Gastroesophageal sphincter (tissue), 3 donors: Measurements from ENCODE around the gene GALNT18.

Experiments
- CTCF ChIP-seq, 4 experiments: fragments of 200-600 bp in 2 of 4; fragments of 450-650 bp in 2 of 4; sonication (generic) in 1 of 4; IDR thresholded peaks; one replicate each; pipeline ENCODE4 v1.5.1; 2017 to 2019; ENCODE audit warnings: antibody characterized with exemption in 4 of 4, mild to moderate bottlenecking in 2 of 4, moderate library complexity in 2 of 4
- EP300 ChIP-seq: sonication (generic); formaldehyde crosslinking; IDR thresholded peaks from one replicate; pipeline ENCODE4 v1.6.1; 2017; ENCODE audit warnings: antibody characterized with exemption, mild to moderate bottlenecking
- POLR2A ChIP-seq, 2 donors: fragments of 450-650 bp; IDR thresholded peaks; one replicate each; pipeline ENCODE4 v1.6.1; 2017; ENCODE audit warnings: antibody characterized with exemption in 2 of 2, mild to moderate bottlenecking in 2 of 2, moderate library complexity in 1 of 2

GRCh38 chr11:11612439-11612838 lies 9.4 kb downstream of the GALNT18 start:
- no peak for TF ChIP-seq CTCF (IDR thresholded peaks at IDR 0.05)
- TF ChIP-seq POLR2A (IDR thresholded peaks at IDR 0.05) = no peak
- TF ChIP-seq EP300 = no peak
